ENCODE measurements around the gene THBS2.

The THBS2 gene

GRCh38 chr6:169234634-169235033 is 19.0 kb downstream of the THBS2 start:
- DNase-seq (ENCODE audit: low read depth in 1 of 2, low spot score in 1 of 2), result no peak
- TF ChIP-seq SPI1 (IDR thresholded peaks at IDR 0.05; ENCODE audit: borderline replicate concordance, low read depth) (no peak), POLR2AphosphoS5 (IDR thresholded peaks at IDR 0.05; ENCODE audit: low read depth) (no peak), REST (IDR thresholded peaks at IDR 0.05; ENCODE audit: insufficient replicate concordance, low read depth) (no peak), GABPA (IDR thresholded peaks at IDR 0.05; ENCODE audit: low read depth) (no peak), CTCF (IDR thresholded peaks at IDR 0.05; ENCODE audit: insufficient read depth, low read length) (no peak)
- no peaks in the 10 kb centered on the region for H3K27me3 ChIP-seq (ENCODE audit: insufficient read depth, poor library complexity, severe bottlenecking)
- H3K4me3 ChIP-seq (replicated peaks; ENCODE audit: insufficient read depth, low read length), result no peak overlapping the region
- H3K27ac ChIP-seq (replicated peaks), result no peak overlapping the region

- Histone ChIP-seq H3K4me3 (replicated peaks; ENCODE audit: insufficient read depth, low read length) (no peak overlapping the region), H3K27me3 (ENCODE audit: insufficient read depth, poor library complexity, severe bottlenecking) (no peaks in the 10 kb centered on the region), H3K27ac (replicated peaks) (no peak overlapping the region)
- DNase-seq (ENCODE audit: low read depth in 1 of 2, low spot score in 1 of 2), result no peak
- TF ChIP-seq REST (IDR thresholded peaks at IDR 0.05; ENCODE audit: insufficient replicate concordance, low read depth), result no peak
- no peak for TF ChIP-seq POLR2AphosphoS5 (IDR thresholded peaks at IDR 0.05; ENCODE audit: low read depth)
- no peak for TF ChIP-seq GABPA (IDR thresholded peaks at IDR 0.05; ENCODE audit: low read depth)
- no peak for TF ChIP-seq CTCF (IDR thresholded peaks at IDR 0.05; ENCODE audit: insufficient read depth, low read length)
- no peak for TF ChIP-seq SPI1 (IDR thresholded peaks at IDR 0.05; ENCODE audit: borderline replicate concordance, low read depth)
Observed at GRCh38 chr6:169233832-169234231, 19.8 kb downstream of the THBS2 start.

- H3K27ac ChIP-seq (replicated peaks), result no peak overlapping the region
- no peak for TF ChIP-seq REST (IDR thresholded peaks at IDR 0.05; ENCODE audit: insufficient replicate concordance, low read depth)
- no peak for TF ChIP-seq CTCF (IDR thresholded peaks at IDR 0.05; ENCODE audit: insufficient read depth, low read length)
- no peak for TF ChIP-seq SPI1 (IDR thresholded peaks at IDR 0.05; ENCODE audit: borderline replicate concordance, low read depth)
- no peak for TF ChIP-seq POLR2AphosphoS5 (IDR thresholded peaks at IDR 0.05; ENCODE audit: low read depth)
- no peak for TF ChIP-seq GABPA (IDR thresholded peaks at IDR 0.05; ENCODE audit: low read depth)
- H3K27me3 ChIP-seq (ENCODE audit: insufficient read depth, poor library complexity, severe bottlenecking), result no peaks in the 10 kb centered on the region
- H3K4me3 ChIP-seq (replicated peaks; ENCODE audit: insufficient read depth, low read length), result no peak overlapping the region
- DNase-seq (ENCODE audit: low read depth in 1 of 2, low spot score in 1 of 2), result no peak
Observed at GRCh38 chr6:169233181-169233580, 20.5 kb downstream of the THBS2 start.

Measured in HL-60 (cell line).